SK-N-SH treated with all-trans-retinoic acid at 6 μM for 48 hours (cell line): ENCODE results near the gene ZEB1.

Experiments used
- ARNTL ChIP-seq: fragments of 450-650 bp; formaldehyde crosslinking; IDR thresholded peaks from 2 replicates; pipeline ENCODE4 v1.5.0; 2020; ENCODE audit warnings: low read depth, mild to moderate bottlenecking, moderate library complexity, borderline replicate concordance
- ISL1 ChIP-seq: fragments of 250-450 bp; sonication (Bioruptor Pico); IDR thresholded peaks from 2 replicates; pipeline ENCODE4 v2.1.2; 2022; ENCODE audit warnings: mild to moderate bottlenecking, moderate library complexity
- POU6F1 ChIP-seq: fragments of 250-450 bp; sonication (Bioruptor Pico); IDR thresholded peaks from 2 replicates; pipeline ENCODE4 v1.8.0; 2021; ENCODE audit warnings: low read depth, mild to moderate bottlenecking, moderate library complexity, borderline replicate concordance
- TOX ChIP-seq: fragments of 250-450 bp; sonication (Bioruptor Pico); IDR thresholded peaks from 2 replicates; pipeline ENCODE4 v1.8.0; 2021; ENCODE audit warnings: mild to moderate bottlenecking, moderate library complexity, borderline replicate concordance
- ZNF70 ChIP-seq: fragments of 450-650 bp; formaldehyde crosslinking; IDR thresholded peaks from 2 replicates; pipeline ENCODE4 v1.5.0; 2020; ENCODE audit warnings: mild to moderate bottlenecking, moderate library complexity
- ZNF8 ChIP-seq: fragments of 450-650 bp; formaldehyde crosslinking; IDR thresholded peaks from 2 replicates; pipeline ENCODE4 v1.5.0; 2020; ENCODE audit warnings: mild to moderate bottlenecking, moderate library complexity

- TF ChIP-seq ZNF70 (CRISPR knock-in tag) = no peak
- no peak for TF ChIP-seq ISL1
- TF ChIP-seq ARNTL (CRISPR knock-in tag) = no peak
- no peak for TF ChIP-seq TOX
- no peak for TF ChIP-seq ZNF8 (CRISPR knock-in tag)
- TF ChIP-seq POU6F1 (CRISPR knock-in tag) = no peak
Observed at GRCh38 chr10:31404640-31405039, 85.6 kb downstream of the ZEB1 start.
